ENCODE measurements around the gene RPL29.

Gene RPL29

DNA sequence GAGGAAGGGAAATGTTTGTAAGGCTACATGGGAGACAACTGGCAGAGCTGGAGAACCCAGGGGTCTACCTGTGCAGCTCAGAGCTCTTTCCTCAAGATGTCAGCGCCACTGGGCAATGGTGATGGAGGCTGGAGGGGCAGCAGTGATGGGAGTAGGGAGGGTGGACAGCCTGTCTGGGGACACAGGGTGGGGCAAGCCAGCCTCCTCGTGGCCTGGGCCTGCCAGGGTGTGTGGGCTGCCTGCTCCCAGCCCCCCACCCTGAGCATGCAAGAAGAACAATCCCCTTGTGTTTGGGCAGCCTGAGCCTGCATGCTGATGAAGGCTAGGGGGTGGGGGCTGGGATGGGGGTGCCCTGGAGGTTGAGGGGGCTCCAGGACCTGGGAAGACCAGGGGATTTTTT lies 29.7 kb downstream of the RPL29 start:
- Mint-ChIP-seq H3K27ac (no peak overlapping the region), H3K36me3 (no peaks in the 10 kb centered on the region), H3K4me3 (peak overlapping the region; percentile 82), H3K4me1 (peaks cover 20% of the 10 kb centered on the region), H3K9me3 (no peaks in the 10 kb centered on the region), H3K27me3 (peaks cover 55% of the 10 kb centered on the region)
- no peak for DNase-seq
- CTCF ChIA-PET: interaction anchor here (1.6 to 2.7 kb wide), 2 partner anchors 8 to 9 kb away, joined by 3 to 12 read pairs; partner anchors contain the start of genes ABHD14A and ABHD14B

DNA sequence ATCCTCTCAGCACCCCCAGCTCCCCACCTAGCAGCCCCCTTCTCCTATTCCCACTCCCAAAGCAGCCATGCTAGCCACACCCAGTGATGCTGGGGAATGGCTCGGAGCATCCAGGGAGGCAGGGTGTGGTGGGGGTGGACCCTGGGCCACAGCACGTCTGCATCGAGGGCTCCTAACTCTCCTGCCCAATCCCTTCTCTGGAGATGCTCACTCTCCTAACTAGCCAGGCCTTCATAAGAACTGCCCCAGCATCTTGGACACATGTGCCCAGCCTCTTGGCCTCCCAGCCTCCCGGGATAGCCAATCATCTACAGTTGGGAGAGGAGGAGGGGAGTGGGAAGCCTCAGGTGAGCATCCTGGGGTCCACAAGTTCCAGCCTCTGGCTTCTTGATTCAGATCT lies 31.2 kb downstream of the RPL29 start:
- Mint-ChIP-seq H3K4me1 (peaks cover 20% of the 10 kb centered on the region), H3K9me3 (no peaks in the 10 kb centered on the region), H3K36me3 (no peaks in the 10 kb centered on the region), H3K27me3 (peaks cover 64% of the 10 kb centered on the region), H3K27ac (no peak overlapping the region), H3K4me3 (no peak overlapping the region)
- CTCF ChIA-PET: interaction anchor here (2.7 kb wide), 1 partner anchor 10 kb away, joined by 12 read pairs; the partner anchor contains the start of genes ABHD14A and ABHD14B
- no peak for DNase-seq

DNA sequence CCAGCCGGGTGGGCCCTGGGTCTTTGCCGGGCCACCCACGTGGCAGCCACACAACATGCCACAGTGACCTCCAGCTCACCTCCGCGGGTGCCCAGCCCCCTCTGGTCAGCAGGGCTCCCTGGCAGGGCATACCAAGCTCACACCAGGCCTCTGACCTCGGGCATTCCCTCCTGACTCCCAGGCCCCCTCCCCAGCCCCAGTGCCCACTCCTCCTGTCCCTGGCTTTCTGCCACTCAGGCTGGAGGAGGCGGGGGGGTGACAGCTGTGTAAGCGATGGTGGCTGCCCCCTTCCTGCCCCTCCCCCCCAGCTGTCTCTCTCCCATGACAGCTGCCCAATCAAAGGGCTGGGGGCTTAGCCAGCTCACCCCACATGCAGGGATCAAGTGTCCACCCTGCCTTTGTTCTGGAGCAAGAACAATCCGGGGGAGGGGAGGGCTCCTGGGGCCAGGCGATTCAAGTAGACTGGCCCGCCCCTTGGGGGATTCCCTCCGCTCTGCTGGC lies 31.7 kb downstream of the RPL29 start:
- no peaks in the 10 kb centered on the region for H3K9me3 Mint-ChIP-seq
- H3K27me3 Mint-ChIP-seq: peaks cover 64% of the 10 kb centered on the region
- H3K27ac Mint-ChIP-seq: no peak overlapping the region
- H3K4me3 Mint-ChIP-seq: no peak overlapping the region
- no peak for DNase-seq
- H3K4me1 Mint-ChIP-seq: peaks cover 19% of the 10 kb centered on the region
- CTCF ChIA-PET: interaction anchor here (1.4 to 2.7 kb wide), 2 partner anchors 10 kb away, joined by 5 to 12 read pairs; partner anchors contain the start of genes ABHD14A and ABHD14B
- no peaks in the 10 kb centered on the region for H3K36me3 Mint-ChIP-seq

DNA sequence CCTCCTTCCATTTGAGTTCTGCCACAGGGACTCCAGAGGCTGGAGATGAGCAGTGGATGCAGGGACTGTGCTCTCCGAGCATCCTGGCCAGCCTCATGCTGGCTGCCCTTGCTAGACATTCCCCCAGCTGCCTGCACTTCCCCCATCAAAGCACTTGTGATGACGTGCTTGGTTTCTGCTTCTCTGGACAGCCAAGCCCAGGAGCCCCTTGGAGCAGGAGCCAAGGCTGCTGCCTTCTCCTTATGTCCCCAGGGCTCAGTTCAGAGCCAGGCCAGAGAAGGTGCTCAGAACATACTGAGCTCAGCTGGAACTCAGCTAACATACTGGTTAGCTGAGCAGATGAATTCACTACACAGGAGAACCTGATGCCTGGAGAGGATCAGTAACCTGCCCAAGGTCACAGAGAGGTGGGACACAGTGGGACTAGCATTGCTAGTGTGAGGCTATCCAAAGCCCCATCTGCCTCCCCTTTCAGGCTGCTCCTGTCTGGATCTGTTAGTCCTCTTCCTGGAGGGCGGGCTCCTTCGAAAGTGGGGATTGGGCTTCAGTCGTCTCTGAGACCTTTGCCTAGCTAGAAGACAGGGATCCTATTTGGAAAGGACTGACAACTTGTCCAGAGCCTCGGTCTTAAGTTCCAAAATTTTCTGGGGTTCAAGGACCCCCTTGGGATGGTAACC lies 32.7 kb downstream of the RPL29 start:
- CTCF ChIA-PET: interaction anchor here (0.9 to 1.5 kb wide), 3 partner anchors 9 to 20 kb away, joined by 3 to 5 read pairs (median 3); no protein-coding TSS in a partner anchor
- H3K27me3 Mint-ChIP-seq: peaks cover 67% of the 10 kb centered on the region
- no peak for DNase-seq
- H3K4me1 Mint-ChIP-seq: peaks cover 16% of the 10 kb centered on the region
- H3K4me3 Mint-ChIP-seq: no peak overlapping the region
- H3K27ac Mint-ChIP-seq: no peak overlapping the region
- H3K9me3 Mint-ChIP-seq: no peaks in the 10 kb centered on the region
- no peaks in the 10 kb centered on the region for H3K36me3 Mint-ChIP-seq

DNA sequence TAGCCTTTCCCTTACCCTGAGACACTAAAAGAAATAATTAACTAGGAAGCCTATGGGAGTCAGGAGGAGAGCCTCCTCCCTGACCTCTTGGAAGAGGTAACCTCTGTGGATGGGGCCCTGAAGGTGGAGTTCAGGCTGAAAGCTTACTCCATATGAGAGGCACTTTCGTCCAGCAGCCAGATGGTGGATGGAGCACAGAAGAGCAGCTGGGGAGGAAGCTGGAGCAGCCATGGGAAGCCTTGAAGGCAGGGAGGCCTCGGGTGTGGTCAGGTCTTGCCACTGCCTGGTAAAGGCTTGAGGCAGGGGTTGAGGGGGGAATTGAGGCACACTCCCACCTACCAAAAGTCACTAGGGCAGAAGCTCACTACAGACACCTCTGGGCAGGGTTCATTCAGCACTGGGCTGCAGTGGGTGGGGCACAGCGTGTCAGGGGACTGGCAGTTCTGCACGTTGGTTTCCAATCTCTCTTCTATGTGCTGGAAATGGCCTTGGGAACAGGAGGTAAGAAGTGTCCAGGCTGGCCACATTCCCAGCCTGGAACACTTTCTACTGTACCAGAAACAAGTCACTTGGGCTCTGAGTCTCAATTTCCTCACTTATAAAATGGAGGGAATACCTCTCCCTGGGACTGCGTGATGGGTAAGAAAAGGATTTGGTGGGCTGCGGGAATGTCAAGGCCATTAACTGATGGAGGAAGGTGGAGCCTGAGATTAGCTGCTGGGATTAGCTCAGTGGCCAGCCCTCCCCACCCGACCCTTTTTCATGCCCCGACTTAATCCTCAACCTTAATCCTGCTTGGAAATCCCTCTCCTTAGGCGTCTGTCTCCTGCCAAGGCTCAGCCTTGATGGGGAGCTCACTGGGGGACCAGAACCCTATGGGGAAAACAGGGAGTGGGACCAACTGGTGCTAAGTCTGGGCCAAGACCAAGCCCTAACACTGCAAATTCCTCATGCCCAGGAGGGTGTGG lies 33.8 kb downstream of the RPL29 start:
- Mint-ChIP-seq H3K4me1 (peaks cover 15% of the 10 kb centered on the region), H3K36me3 (no peaks in the 10 kb centered on the region), H3K4me3 (no peak overlapping the region), H3K27ac (no peak overlapping the region), H3K9me3 (no peaks in the 10 kb centered on the region), H3K27me3 (peaks cover 76% of the 10 kb centered on the region)
- CTCF ChIA-PET: interaction anchor here (1.5 kb wide), 2 partner anchors 12 to 19 kb away, joined by 3 to 7 read pairs; partner anchors contain the start of gene ABHD14B
- no peak for DNase-seq

DNA sequence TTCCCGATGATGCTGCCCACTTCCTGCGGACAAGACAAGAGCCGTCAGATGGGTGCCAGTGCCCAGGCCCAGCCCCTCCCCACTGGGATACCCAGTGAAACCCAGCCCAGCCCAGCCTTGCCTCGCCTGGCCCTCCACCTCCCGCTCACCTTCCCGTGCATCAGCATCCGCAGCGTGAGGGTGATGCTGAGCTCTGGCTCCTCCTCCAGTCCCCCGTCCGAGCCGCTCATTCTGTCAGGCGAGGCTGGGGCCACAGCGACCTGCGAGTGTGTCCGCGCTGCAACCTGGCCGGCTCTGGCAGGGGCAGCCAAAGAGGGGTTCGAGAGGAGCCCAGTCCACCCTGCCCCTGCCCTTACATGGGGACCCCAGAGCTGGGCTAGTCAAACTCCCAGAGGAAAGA lies 34.7 kb downstream of the RPL29 start:
- Mint-ChIP-seq H3K4me3 (no peak overlapping the region), H3K36me3 (no peaks in the 10 kb centered on the region), H3K27me3 (peaks cover 76% of the 10 kb centered on the region), H3K4me1 (peaks cover 17% of the 10 kb centered on the region), H3K9me3 (no peaks in the 10 kb centered on the region), H3K27ac (no peak overlapping the region)
- no peak for DNase-seq
- CTCF ChIA-PET: interaction anchor here (1.5 kb wide), 1 partner anchor 13 kb away, joined by 7 read pairs; the partner anchor contains the start of gene ABHD14B

DNA sequence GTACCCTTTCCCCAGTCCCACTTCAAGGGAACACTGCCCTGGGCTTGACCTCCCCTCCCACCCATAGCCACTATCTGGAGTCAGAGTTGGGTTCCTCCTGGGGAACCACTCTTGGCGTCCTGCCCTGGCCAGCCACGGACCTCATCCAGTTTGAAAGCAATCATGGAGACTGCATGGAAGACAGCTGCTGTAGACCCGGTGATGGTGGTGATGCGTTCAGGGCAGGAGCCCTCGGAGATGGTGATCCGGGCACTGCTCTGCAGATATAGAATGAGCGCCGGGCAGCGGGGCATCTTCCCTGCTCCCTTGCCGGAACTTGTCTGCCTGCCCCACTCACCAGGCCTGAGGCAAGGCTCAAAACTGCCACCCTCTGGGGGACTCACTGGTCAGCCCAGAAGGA lies 35.3 kb downstream of the RPL29 start:
- H3K4me3 Mint-ChIP-seq: no peak overlapping the region
- no peaks in the 10 kb centered on the region for H3K9me3 Mint-ChIP-seq
- H3K4me1 Mint-ChIP-seq: peaks cover 13% of the 10 kb centered on the region
- H3K27ac Mint-ChIP-seq: no peak overlapping the region
- no peak for DNase-seq
- CTCF ChIA-PET: no interaction called here
- peaks cover 76% of the 10 kb centered on the region for H3K27me3 Mint-ChIP-seq
- no peaks in the 10 kb centered on the region for H3K36me3 Mint-ChIP-seq

DNA sequence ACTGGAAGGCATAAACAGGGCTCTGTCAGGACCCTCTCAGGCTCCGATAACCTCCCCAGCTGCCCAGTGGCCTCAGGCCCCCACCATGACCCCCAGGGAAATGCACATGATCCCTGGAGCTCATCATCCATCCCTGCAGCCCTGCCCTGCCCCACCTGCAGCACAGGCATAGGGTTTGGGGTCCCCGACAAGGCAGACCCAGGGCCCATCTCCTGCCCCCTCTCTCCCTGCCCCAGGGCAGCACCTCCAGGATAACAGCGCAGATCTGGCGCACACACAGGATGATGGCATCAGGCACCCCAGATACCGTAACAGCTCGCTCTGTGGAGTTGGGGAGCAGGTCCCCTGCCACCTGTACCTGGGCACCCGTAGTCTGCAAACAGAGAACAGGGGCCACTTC lies 36.0 kb downstream of the RPL29 start:
- CTCF ChIA-PET: no interaction called here

DNA sequence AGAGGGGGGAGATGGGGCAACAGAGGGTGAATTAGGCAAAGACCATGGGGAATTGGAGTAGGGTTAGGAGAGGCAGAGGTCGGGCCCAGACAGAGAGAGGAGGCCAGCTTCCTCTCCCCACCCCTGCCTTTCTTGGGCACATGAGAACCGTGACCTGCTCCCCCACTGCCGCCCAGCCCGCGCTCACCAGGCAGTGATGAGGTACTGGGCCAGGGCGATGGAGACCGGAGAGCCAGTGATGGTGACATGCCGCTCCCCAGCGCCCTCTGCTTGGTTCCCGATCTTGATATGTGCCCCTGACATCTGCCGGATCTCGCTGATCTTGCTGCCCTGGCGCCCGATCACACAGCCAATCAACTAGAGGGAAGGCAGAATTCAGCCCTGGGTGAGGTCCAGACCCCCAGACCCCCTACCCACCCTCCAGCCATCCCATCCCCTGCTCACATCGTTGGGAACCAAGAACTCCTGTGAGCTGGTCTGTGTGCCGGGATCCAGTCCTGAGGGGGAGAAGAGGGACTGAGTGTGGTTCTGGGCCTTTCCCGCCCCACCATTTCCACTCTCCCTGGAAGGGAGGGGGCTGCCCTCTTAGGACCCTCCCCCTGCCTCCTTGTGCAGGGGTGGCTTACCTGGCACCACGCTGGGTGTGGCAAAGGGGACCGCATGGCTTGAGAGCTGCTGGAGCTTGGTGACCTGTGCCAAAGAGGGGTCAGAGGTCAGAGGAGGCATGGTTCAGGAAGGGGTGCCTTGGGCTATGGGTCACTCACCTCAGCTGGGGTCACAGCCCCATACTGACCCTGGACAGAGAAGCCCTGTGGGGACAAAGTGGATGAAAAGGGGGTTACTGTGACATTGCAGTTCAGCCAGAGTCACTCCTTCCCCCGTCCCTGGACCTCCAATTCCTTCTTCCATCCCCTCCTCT lies 36.8 kb downstream of the RPL29 start:
- Mint-ChIP-seq H3K36me3 (no peaks in the 10 kb centered on the region), H3K27ac (no peak overlapping the region), H3K4me1 (peaks cover 8% of the 10 kb centered on the region), H3K9me3 (no peaks in the 10 kb centered on the region), H3K4me3 (no peak overlapping the region), H3K27me3 (peaks cover 78% of the 10 kb centered on the region)
- DNase-seq: no peak
- CTCF ChIA-PET: no interaction called here

More for the DNA sequence above, 36.0 kb downstream of the RPL29 start:
- peaks cover 76% of the 10 kb centered on the region for H3K27me3 Mint-ChIP-seq
- peaks cover 8% of the 10 kb centered on the region for H3K4me1 Mint-ChIP-seq
- no peaks in the 10 kb centered on the region for H3K36me3 Mint-ChIP-seq
- no peak overlapping the region for H3K4me3 Mint-ChIP-seq
- no peak for DNase-seq
- H3K9me3 Mint-ChIP-seq: no peaks in the 10 kb centered on the region
- H3K27ac Mint-ChIP-seq: no peak overlapping the region

DNA sequence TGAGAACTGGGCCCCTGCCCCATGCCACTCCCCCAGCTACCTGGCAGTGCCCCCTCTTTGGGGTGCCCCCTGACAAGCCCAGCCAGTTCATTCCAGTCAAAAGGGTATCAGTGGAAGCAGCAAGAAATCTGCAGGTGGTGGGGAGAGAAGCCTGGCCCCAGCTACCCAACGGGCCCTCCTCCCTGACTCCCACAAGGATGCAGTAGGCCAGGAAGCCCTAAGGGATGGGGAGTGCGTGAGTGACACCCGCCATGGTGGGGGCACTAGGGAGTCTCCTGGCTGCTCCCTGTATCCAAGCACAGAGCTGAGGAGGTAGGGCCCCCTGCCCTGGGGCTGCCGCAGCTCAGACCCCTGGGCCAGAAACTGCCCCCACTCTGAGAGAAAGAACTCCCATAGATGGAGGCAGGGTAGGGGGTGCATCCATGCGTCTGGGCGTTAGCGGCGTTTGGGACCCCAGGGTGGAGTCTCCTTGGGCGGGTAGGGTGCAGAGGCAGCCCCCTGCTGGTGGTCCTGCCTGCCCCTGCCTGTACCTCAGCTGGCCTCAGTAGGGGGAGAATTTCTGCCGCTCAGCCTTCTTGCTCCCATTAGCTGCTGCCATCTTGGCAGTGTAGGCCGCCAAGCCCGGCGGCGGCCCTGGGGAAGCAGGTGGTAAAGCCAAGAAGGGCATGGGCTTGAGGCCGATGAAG lies 38.0 kb downstream of the RPL29 start:
- CTCF ChIA-PET: interaction anchor here (0.7 to 1.5 kb wide), 3 partner anchors 9 to 16 kb away, joined by 3 read pairs; partner anchors contain the start of gene ABHD14B

DNA sequence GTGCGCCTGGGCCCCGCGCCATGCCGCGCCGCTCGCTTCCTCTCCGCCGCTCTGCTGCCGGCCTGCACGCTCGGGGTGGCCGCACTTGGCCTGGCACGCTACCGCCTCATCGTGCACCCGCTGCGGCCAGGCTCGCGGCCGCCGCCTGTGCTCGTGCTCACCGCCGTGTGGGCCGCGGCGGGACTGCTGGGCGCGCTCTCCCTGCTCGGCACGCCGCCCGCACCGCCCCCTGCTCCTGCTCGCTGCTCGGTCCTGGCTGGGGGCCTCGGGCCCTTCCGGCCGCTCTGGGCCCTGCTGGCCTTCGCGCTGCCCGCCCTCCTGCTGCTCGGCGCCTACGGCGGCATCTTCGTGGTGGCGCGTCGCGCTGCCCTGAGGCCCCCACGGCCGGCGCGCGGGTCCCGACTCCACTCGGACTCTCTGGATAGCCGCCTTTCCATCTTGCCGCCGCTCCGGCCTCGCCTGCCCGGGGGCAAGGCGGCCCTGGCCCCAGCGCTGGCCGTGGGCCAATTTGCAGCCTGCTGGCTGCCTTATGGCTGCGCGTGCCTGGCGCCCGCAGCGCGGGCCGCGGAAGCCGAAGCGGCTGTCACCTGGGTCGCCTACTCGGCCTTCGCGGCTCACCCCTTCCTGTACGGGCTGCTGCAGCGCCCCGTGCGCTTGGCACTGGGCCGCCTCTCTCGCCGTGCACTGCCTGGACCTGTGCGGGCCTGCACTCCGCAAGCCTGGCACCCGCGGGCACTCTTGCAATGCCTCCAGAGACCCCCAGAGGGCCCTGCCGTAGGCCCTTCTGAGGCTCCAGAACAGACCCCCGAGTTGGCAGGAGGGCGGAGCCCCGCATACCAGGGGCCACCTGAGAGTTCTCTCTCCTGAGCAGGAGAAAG lies 39.6 kb downstream of the RPL29 start:
- Mint-ChIP-seq H3K27me3 (peaks cover 73% of the 10 kb centered on the region), H3K36me3 (no peaks in the 10 kb centered on the region), H3K4me3 (peak overlapping the region; percentile 10), H3K27ac (no peak overlapping the region), H3K9me3 (no peaks in the 10 kb centered on the region), H3K4me1 (peaks cover 8% of the 10 kb centered on the region)
- CTCF ChIA-PET: interaction anchor here (1.5 kb wide), 1 partner anchor 10 kb away, joined by 3 read pairs; no protein-coding TSS in a partner anchor
- peak; percentile 59 for DNase-seq

More for the DNA sequence above, 38.0 kb downstream of the RPL29 start:
- H3K4me3 Mint-ChIP-seq: no peak overlapping the region
- H3K27ac Mint-ChIP-seq: no peak overlapping the region
- no peaks in the 10 kb centered on the region for H3K9me3 Mint-ChIP-seq
- no peak for DNase-seq
- H3K36me3 Mint-ChIP-seq: no peaks in the 10 kb centered on the region
- H3K4me1 Mint-ChIP-seq: peaks cover 8% of the 10 kb centered on the region
- H3K27me3 Mint-ChIP-seq: peaks cover 80% of the 10 kb centered on the region

DNA sequence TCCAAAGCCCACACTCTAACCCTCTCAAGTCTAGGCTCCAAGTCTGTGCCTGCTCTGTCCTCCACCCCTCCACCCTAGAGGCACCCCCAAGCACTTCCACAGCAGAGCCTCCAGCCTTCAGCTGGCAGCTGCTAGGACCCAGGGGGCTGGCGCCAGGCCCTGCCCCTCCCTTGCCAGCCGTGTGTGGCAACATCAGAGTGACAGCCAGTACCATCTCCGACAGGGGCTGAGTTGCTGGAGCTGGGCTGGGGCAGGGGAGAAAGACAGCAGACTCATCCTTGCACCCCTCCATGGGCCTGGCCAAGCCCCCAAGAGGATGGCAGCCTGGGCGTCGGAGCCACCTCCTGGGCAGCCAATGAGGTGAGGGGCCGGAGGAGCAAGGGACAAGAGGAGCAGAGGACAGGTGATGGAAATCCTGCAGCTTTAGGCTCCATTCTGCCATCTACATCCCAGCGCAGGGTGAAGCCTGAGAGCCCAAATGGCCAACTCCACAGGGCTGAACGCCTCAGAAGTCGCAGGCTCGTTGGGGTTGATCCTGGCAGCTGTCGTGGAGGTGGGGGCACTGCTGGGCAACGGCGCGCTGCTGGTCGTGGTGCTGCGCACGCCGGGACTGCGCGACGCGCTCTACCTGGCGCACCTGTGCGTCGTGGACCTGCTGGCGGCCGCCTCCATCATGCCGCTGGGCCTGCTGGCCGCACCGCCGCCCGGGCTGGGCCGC lies 40.4 kb downstream of the RPL29 start, which contains the start of gene GPR62:
GPR62 (plus strand) TSS at position 207 of the 718 bp plus-strand sequence; CDS start at position 479, 272 bp downstream.
- H3K27ac Mint-ChIP-seq: no peak within 1 kb of the TSS
- no peak for DNase-seq
- peaks cover 73% of the 10 kb centered on the region for H3K27me3 Mint-ChIP-seq
- H3K36me3 Mint-ChIP-seq: no peaks in the 10 kb centered on the region
- H3K9me3 Mint-ChIP-seq: no peaks in the 10 kb centered on the region
- H3K4me3 Mint-ChIP-seq: peak within 1 kb of the TSS; percentile 10
- CTCF ChIA-PET: no interaction called here
- H3K4me1 Mint-ChIP-seq: peaks cover 8% of the 10 kb centered on the region
